Left ventricle myocardium inferior (tissue), 1 donor: ENCODE results near the gene C1QL3. TPM values are rescaled to one million over a fixed set of nuclear protein-coding genes. Genes with fewer than 3 reads are reported as not detected.
A peak's percentile ranks its signal among the peaks of the same experiment; 100 is the strongest.

ENCODE experiments used
- DNase-seq: peaks from one replicate; pipeline ENCODE4 v3.0.0-alpha.2; 2020
- H3K27ac ChIP-seq: fragments of 200-600 bp; replicated peaks from 2 replicates; pipeline ENCODE4 v1.8.0; 2021
- H3K27me3 ChIP-seq: fragments of 200-600 bp; 2 replicates; pipeline ENCODE4 v1.8.0; 2021; ENCODE audit warnings: low read depth
- H3K36me3 ChIP-seq: fragments of 200-600 bp; 2 replicates; pipeline ENCODE4 v1.8.0; 2021
- H3K4me1 ChIP-seq: fragments of 200-600 bp; 2 replicates; pipeline ENCODE4 v1.8.0; 2021
- H3K4me3 ChIP-seq: fragments of 200-600 bp; 2 replicates; pipeline ENCODE4 v1.8.0; 2021; ENCODE audit warnings: mild to moderate bottlenecking, moderate library complexity
- H3K9me3 ChIP-seq: fragments of 200-600 bp; replicated peaks from 2 replicates; pipeline ENCODE4 v1.8.0; 2021
- intact Hi-C: fragments of 100-400 bp; cut with micrococcal nuclease; formaldehyde crosslinking; loops from one replicate; pipeline ENCODE4 v1.11.0; 2022
- total RNA-seq: library from RNA; stranded (reverse); fragmentation: NEBNext Ultra II Directional; extraction: Animal tissue kit (Norgen Biotek cat#: 25700); gene quantifications from one replicate; pipeline ENCODE4 v1.2.1, GENCODE V29; 2021
- TF ChIP-seq, protein P1 (sequence below): fragments of 200-600 bp; IDR thresholded peaks from 2 replicates; pipeline ENCODE4 v1.8.0; 2021; ENCODE audit warnings: antibody characterized with exemption, mild to moderate bottlenecking, borderline replicate concordance
- donor health status: DM: no; HTN: yes; CAD: no; lungs with severe emphysema.

C1QL3 gene
- total RNA-seq, 1 donor from 2014 or later = not detected

DNA sequence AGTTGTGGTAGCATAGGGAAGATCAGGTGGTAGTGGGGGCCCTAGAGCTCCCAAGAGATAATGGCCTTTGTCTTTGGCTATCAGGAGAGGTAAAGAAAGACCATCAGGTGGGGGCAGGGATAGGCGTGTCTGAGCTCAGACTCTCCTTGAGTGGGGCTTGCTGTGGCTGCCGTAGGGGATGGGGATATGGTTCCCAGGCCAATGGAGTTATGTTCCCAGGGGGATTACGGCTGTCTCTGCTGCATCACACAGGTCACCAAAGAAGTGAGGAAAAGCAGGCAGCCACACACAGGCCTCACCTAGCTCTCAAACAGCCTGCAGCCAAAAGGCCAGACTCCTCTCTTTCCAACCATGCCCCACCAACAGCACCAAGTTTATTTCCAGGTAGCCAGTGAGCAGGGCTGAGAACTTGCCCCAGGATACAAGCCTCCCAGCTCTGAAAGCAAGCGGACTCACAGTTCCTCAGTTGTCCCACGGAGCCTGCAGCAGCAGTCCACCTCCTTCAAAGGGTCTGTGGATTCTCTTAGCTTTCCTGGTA, 37.6 kb upstream of the C1QL3 start:
- H3K36me3 ChIP-seq = no peaks in the 10 kb centered on the region
- intact Hi-C loops = no loop called here
- TF ChIP-seq, protein P1, sequence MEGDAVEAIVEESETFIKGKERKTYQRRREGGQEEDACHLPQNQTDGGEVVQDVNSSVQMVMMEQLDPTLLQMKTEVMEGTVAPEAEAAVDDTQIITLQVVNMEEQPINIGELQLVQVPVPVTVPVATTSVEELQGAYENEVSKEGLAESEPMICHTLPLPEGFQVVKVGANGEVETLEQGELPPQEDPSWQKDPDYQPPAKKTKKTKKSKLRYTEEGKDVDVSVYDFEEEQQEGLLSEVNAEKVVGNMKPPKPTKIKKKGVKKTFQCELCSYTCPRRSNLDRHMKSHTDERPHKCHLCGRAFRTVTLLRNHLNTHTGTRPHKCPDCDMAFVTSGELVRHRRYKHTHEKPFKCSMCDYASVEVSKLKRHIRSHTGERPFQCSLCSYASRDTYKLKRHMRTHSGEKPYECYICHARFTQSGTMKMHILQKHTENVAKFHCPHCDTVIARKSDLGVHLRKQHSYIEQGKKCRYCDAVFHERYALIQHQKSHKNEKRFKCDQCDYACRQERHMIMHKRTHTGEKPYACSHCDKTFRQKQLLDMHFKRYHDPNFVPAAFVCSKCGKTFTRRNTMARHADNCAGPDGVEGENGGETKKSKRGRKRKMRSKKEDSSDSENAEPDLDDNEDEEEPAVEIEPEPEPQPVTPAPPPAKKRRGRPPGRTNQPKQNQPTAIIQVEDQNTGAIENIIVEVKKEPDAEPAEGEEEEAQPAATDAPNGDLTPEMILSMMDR = no peak

DNA sequence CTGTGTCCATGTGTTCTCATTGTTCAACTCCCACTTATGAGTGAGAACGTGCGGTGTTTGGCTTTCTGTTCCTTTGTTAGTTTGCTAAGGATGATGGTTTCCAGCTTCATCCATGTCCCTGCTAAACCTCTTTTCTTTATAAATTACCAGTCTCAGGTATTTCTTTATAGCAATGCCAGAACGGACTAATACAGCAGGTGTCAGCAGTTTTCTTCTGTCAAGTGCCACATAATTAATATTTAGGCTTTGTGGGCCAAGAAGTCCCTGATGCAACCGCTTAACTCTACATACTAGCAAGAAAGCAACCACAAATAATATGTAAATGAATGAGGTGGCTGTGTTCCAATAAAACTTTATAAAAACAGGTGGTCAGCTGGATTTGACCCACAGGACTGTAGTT, 26.3 kb upstream of the C1QL3 start:
- intact Hi-C loops = no loop called here
- H3K4me1 ChIP-seq = peaks cover 3% of the 10 kb centered on the region

More for the DNA sequence above, 37.6 kb upstream of the C1QL3 start:
- peaks cover 7% of the 10 kb centered on the region for H3K27me3 ChIP-seq
- no peaks in the 10 kb centered on the region for H3K4me1 ChIP-seq
- DNase-seq = no peak
- peaks cover 21% of the 10 kb centered on the region for H3K9me3 ChIP-seq
- no peak overlapping the region for H3K27ac ChIP-seq
- no peak overlapping the region for H3K4me3 ChIP-seq

DNA sequence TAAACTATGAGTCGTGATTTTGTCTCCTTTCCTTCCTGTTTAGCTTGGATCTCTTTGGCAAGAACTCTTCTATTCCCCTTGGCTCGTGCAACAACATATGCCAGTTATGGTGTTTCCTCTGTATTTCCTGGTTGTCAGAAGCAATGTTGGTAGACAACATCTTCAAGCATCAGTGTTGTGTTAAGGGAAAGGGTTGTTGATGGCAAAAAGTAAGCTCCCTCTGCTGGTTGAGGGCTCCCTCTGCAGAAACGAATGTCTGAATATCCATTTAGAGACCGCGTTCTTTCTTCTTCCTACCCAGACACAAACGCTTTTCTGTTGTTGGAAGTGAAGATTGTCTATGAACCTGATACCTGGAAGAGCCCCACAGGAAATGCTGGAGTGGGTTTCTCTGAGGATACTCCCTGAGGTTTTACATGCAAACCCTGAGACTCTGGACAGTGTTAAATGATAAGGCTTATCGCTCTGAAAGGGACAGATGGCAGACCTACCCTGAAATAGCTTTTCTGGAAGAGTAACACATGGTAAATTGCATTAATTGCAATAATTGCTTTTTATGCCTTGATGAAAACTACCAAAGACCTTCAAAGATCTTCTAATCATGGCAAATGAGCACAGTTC, 23.5 kb upstream of the C1QL3 start:
- TF ChIP-seq, protein P1 = peak; percentile 71
- intact Hi-C loops = no loop called here

More for the DNA sequence above, 26.3 kb upstream of the C1QL3 start:
- Histone ChIP-seq H3K4me3 (no peak overlapping the region), H3K27ac (no peak overlapping the region), H3K9me3 (no peaks in the 10 kb centered on the region), H3K36me3 (no peaks in the 10 kb centered on the region), H3K27me3 (no peaks in the 10 kb centered on the region)
- TF ChIP-seq, protein P1 = no peak
- DNase-seq = no peak

DNA sequence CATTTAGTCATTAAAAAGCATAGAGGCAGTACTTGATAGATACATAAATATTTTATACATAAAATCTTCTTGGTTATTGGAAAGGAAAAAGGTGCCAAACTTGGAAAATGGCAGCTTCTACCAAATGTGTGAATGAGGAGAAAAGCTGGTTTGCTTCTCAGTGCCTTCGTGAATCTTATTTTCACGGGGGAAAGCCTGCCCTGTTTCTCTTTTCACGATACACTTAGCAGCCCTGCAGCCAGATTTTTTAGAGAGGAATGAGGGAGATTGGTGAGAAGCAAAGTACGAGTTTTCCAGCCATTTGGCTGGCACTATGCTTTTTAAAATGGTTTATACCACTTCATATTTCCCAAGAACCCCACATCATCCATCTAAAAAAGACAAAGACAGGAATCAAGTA, 22.9 kb upstream of the C1QL3 start:
- Histone ChIP-seq H3K4me3 (no peak overlapping the region), H3K9me3 (no peaks in the 10 kb centered on the region), H3K27me3 (peaks cover 18% of the 10 kb centered on the region), H3K36me3 (no peaks in the 10 kb centered on the region), H3K27ac (no peak overlapping the region), H3K4me1 (peaks cover 3% of the 10 kb centered on the region)
- no peak for DNase-seq
- intact Hi-C loops = no loop called here
- TF ChIP-seq, protein P1 = no peak

More for the DNA sequence above, 23.5 kb upstream of the C1QL3 start:
- Histone ChIP-seq H3K27ac (no peak overlapping the region), H3K27me3 (peaks cover 16% of the 10 kb centered on the region), H3K4me3 (no peak overlapping the region), H3K9me3 (no peaks in the 10 kb centered on the region), H3K36me3 (no peaks in the 10 kb centered on the region), H3K4me1 (peaks cover 3% of the 10 kb centered on the region)
- no peak for DNase-seq

DNA sequence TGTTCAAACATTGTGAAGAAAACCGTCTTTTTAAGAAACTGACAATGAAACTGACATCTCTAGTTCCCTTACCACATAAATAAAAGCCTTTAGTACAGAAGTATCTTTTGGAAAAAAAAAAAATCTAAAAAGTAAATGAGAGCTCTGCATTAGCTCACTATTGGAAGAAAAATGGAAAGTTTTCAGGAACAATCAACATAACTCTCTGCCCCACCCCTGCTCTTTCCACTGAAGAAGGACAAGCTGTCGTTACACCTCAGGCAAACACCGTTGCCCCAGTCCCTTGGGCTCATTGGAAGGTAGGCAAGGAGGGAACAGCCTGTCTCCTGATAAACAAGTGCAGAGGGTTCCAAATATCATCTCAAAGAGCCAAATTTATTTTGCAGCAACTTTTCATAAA, 22.4 kb upstream of the C1QL3 start:
- Histone ChIP-seq H3K4me1 (peaks cover 3% of the 10 kb centered on the region), H3K27ac (no peak overlapping the region), H3K27me3 (peaks cover 23% of the 10 kb centered on the region), H3K4me3 (no peak overlapping the region), H3K9me3 (no peaks in the 10 kb centered on the region), H3K36me3 (no peaks in the 10 kb centered on the region)
- DNase-seq = no peak
- intact Hi-C loops = no loop called here
- TF ChIP-seq, protein P1 = no peak
